Breast epithelium (tissue), 4 donors: ENCODE data around the gene CMKLR1. TPM values are rescaled to one million over a fixed set of nuclear protein-coding genes. Genes with fewer than 3 reads are reported as not detected.

Experiments used
- DNase-seq, 2 donors: peaks; one replicate each; pipeline ENCODE4 v3.0.0-alpha.2; 2019; ENCODE audit warnings: low spot score in 2 of 2
- H3K27ac ChIP-seq, 2 donors: fragments of 200-600 bp; sonication (generic) in 1 of 2; one replicate each; pipeline ENCODE4 v1.5.1; 2016 to 2019; ENCODE audit warnings: mild to moderate bottlenecking in 1 of 2
- H3K27me3 ChIP-seq, 2 donors: fragments of 200-600 bp; sonication (generic) in 1 of 2; one replicate each; pipeline versions ENCODE4 v1.5.1 to v1.6.0; 2017 to 2019; ENCODE audit warnings: control low read depth in 1 of 2, mild to moderate bottlenecking in 1 of 2
- H3K36me3 ChIP-seq: fragments of 200-600 bp; one replicate; pipeline ENCODE4 v1.5.1; 2019
- H3K4me1 ChIP-seq, 2 donors: fragments of 200-600 bp; sonication (generic); one replicate each; pipeline ENCODE4 v1.5.1; 2016 to 2019; ENCODE audit warnings: control low read depth in 1 of 2
- H3K4me3 ChIP-seq, 3 donors: fragments of 200-600 bp; sonication (generic); 1 replicate in 2 of 3; 2 replicates in 1 of 3; pipeline ENCODE4 v1.5.1; 2016 to 2019; ENCODE audit warnings: mild to moderate bottlenecking in 3 of 3, moderate library complexity in 2 of 3
- H3K9me3 ChIP-seq, 2 donors: fragments of 200-600 bp; sonication (generic) in 1 of 2; one replicate each; pipeline ENCODE4 v1.5.1; 2016 to 2019; ENCODE audit warnings: control low read depth in 1 of 2
- CTCF ChIP-seq, 3 donors: fragments of 450-650 bp; IDR thresholded peaks; one replicate each; pipeline ENCODE4 v1.5.1; 2016 to 2017; ENCODE audit warnings: antibody characterized with exemption in 3 of 3, mild to moderate bottlenecking in 3 of 3, moderate library complexity in 3 of 3
- POLR2A ChIP-seq: fragments of 450-650 bp; IDR thresholded peaks from one replicate; pipeline ENCODE4 v1.6.1; 2016; ENCODE audit warnings: antibody characterized with exemption, mild to moderate bottlenecking, moderate library complexity
- POLR2AphosphoS5 ChIP-seq, 3 donors: sonication (generic); formaldehyde crosslinking; IDR thresholded peaks; one replicate each; pipeline ENCODE4 v1.6.1; 2017; ENCODE audit warnings: antibody characterized with exemption in 3 of 3
- intact Hi-C: fragments of 100-400 bp; cut with DNase I; formaldehyde crosslinking; loops from one replicate; pipeline ENCODE4 v1.15.1; 2023; ENCODE audit warnings: low total_unique reads
- total RNA-seq, 3 donors: library from RNA; depleted of rRNA; stranded (reverse); fragments of >200 nt; gene quantifications; one replicate each; pipeline ENCODE4 v1.1.0, GENCODE V29; 2016

Gene CMKLR1
- total RNA-seq, 3 donors from 2014 or later = 4.9 to 30.2 (median 9.1) TPM

DNA sequence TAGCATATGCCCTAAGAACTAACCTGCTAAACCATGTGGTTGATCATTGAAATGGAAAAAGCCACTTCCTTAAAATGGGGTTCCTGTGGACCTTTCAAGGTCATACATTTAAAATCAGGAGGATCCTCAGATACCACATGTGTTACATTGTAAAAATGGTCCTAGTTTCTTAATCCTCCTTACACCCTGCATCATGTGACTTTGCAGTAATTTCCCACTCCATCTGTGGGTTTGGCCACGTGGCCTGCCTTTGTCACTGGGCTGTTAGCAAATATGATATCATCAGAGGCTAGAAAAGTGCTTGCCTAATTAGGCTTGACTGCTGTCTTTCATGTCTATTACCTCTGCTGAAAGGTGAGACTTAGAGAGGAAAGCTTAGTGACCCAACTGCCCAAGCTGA lies 70.7 kb downstream of the CMKLR1 start:
- Histone ChIP-seq H3K27ac (no peak overlapping the region), H3K4me1 (no peaks in the 10 kb centered on the region), H3K4me3 (no peak overlapping the region), H3K36me3 (no peaks in the 10 kb centered on the region), H3K9me3 (no peaks in the 10 kb centered on the region), H3K27me3 (no peaks in the 10 kb centered on the region)
- DNase-seq = no peak
- intact Hi-C loops = no loop called here
- TF ChIP-seq POLR2A = no peak
- TF ChIP-seq POLR2AphosphoS5 (IDR thresholded peaks at IDR 0.05) = no peak
- no peak for TF ChIP-seq CTCF (IDR thresholded peaks at IDR 0.05)

GRCh38 chr12:108267450-108267849 lies 71.7 kb downstream of the CMKLR1 start:
- TF ChIP-seq POLR2AphosphoS5 (IDR thresholded peaks at IDR 0.05) = no peak
- TF ChIP-seq POLR2A = no peak
- TF ChIP-seq CTCF (IDR thresholded peaks at IDR 0.05) = no peak
- H3K4me1 ChIP-seq = no peaks in the 10 kb centered on the region
- intact Hi-C loops = no loop called here
- no peak for DNase-seq
- no peaks in the 10 kb centered on the region for H3K9me3 ChIP-seq
- no peaks in the 10 kb centered on the region for H3K27me3 ChIP-seq
- no peaks in the 10 kb centered on the region for H3K36me3 ChIP-seq
- no peak overlapping the region for H3K4me3 ChIP-seq
- no peak overlapping the region for H3K27ac ChIP-seq

DNA sequence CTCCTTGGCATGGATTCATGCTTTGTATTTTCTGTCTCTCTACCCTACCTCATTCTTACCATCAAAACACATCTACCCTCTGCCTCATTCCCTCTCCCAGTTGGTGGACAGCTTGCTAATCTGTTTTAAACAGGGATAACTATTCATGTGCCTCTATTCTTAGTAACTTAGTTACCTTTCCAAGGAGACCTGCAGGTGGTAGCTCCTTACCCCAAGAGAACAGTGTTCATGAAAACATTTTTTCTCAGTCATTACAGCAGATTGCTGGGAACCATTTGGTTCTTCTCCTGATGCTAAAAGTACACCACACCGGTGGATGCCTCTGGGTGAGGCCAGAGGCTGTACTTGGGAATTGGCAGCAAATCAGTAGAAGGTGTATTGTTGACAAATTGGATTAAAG lies 73.0 kb downstream of the CMKLR1 start:
- H3K9me3 ChIP-seq = peaks cover 2 to 9% of the 10 kb centered on the region in 2 donors
- intact Hi-C loops = no loop called here
- no peaks in the 10 kb centered on the region for H3K4me1 ChIP-seq
- H3K27ac ChIP-seq = no peak overlapping the region
- no peak overlapping the region for H3K4me3 ChIP-seq
- no peaks in the 10 kb centered on the region for H3K36me3 ChIP-seq
- no peak for DNase-seq
- TF ChIP-seq CTCF (IDR thresholded peaks at IDR 0.05) = no peak
- no peaks in the 10 kb centered on the region for H3K27me3 ChIP-seq

DNA sequence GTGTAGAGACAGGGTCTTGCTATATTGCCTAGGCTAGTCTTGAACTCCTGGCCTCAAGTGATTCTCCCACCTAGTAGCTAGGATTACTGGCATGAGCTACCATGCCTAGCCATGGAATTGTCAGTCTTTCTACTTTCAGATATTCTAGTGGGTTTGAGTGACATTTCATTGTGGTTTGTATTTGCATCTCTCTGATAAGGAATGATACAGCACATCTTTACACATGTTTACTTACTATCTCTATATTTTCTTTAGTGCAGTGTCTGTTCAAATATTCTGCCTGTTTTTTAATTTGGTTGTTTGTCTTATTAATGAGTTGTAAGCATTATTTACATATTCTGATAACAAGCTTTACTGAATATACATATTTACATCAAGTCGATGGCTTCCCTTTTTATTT lies 73.6 kb downstream of the CMKLR1 start:
- Histone ChIP-seq H3K4me3 (no peak overlapping the region), H3K27me3 (no peaks in the 10 kb centered on the region), H3K27ac (no peak overlapping the region), H3K9me3 (peaks cover 8 to 13% of the 10 kb centered on the region in 2 donors), H3K4me1 (no peaks in the 10 kb centered on the region), H3K36me3 (no peaks in the 10 kb centered on the region)
- DNase-seq = no peak
- intact Hi-C loops = no loop called here
- no peak for TF ChIP-seq POLR2AphosphoS5 (IDR thresholded peaks at IDR 0.05)
- no peak for TF ChIP-seq POLR2A
- TF ChIP-seq CTCF (IDR thresholded peaks at IDR 0.05) = no peak

DNA sequence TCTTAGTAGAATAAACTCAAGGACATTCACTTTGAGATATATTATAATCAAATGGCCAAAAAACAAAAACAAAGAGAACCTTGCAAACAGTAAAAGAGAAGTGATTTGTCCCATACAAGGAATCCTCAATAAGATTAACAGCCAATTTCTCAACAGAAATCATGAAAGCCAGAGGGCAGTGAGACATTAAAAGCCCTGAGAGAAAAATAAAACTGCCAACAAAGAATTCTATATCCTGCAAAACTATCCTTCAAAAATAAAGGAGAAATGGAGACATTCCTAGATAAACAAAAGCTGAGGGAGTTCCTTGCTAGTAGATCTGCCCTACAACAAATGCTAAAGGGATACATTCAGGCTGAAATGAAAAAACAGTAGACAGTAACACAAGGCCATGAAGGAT lies 78.1 kb downstream of the CMKLR1 start:
- intact Hi-C loops = no loop called here
- Histone ChIP-seq H3K27ac (no peak overlapping the region), H3K4me1 (no peaks in the 10 kb centered on the region), H3K9me3 (peaks cover 18 to 25% of the 10 kb centered on the region in 2 donors), H3K27me3 (no peaks in the 10 kb centered on the region), H3K36me3 (no peaks in the 10 kb centered on the region), H3K4me3 (no peak overlapping the region)
- TF ChIP-seq POLR2AphosphoS5 (IDR thresholded peaks at IDR 0.05) = no peak
- no peak for TF ChIP-seq POLR2A
- TF ChIP-seq CTCF (IDR thresholded peaks at IDR 0.05) = no peak
- no peak for DNase-seq
